ENCODE results near the gene CHGA. TPM values are rescaled to one million over a fixed set of nuclear protein-coding genes. Genes with fewer than 3 reads are reported as not detected.
A peak's percentile ranks its signal among the peaks of the same experiment; 100 is the strongest.

The CHGA gene
- total and polyA plus RNA-seq, 2 of the 8 experiments (the other 6 are each of a cell fraction or from before 2014, with no cell fraction given) = 17.5 to 28.2 TPM

DNA sequence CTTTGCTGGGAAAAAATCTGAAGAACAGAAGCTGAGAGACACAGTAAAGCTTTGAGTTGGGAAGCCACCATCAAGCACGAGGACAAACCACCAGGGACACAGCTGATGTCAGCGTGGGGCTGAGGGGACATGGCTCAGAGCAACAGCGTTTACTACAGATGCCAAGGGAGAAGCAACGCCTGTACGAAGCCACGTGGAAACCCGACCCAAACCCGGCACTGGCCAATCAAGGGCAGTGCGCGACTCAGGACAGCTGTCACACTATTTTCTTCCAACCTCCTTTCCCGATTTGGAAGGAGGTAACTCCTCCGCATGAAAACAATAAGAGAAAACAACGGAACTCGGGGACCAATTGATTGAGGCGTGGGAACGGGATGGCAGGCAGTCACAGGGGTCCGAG is 20.2 kb upstream of the CHGA start:
- ChIA-PET POLR2A (ENCODE audit: partially characterized antibody) (interaction anchor here (0.7 to 1.2 kb wide), 2 partner anchors 13 to 20 kb away, joined by 3 to 4 read pairs; no protein-coding TSS in a partner anchor), CTCF (ENCODE audit: partially characterized antibody) (interaction anchor here (0.9 to 1.6 kb wide), 5 partner anchors 10 to 49 kb away, joined by 3 to 6 read pairs (median 4); no protein-coding TSS in a partner anchor)
- H3K23me2 ChIP-seq (ENCODE audit: low read depth, low read length) = no peaks in the 10 kb centered on the region
- H3K4ac ChIP-seq (replicated peaks; ENCODE audit: insufficient read length, low read depth, low read length) = no peak overlapping the region
- no peak overlapping the region for H4K91ac ChIP-seq (replicated peaks; ENCODE audit: insufficient read length, low read length)
- no peaks in the 10 kb centered on the region for H4K20me1 ChIP-seq (replicated peaks in 1 of 2; ENCODE audit: control insufficient read depth in 1 of 2, insufficient read depth in 2 of 2, low read length in 2 of 2)
- H3K14ac ChIP-seq (ENCODE audit: insufficient read length) = no peak overlapping the region
- DNase-seq (ENCODE audit: low read depth in 1 of 2, low spot score in 2 of 2) = no peak
- H3K79me1 ChIP-seq (ENCODE audit: low read depth, low read length) = no peaks in the 10 kb centered on the region
- no peak overlapping the region for H3K9ac ChIP-seq (replicated peaks in 1 of 4; ENCODE audit: extremely low read depth in 1 of 4, low read depth in 3 of 4, low read length in 3 of 4)
- H2AK5ac ChIP-seq (ENCODE audit: low read depth, low read length) = no peak overlapping the region
- H4K8ac ChIP-seq (ENCODE audit: extremely low read depth, insufficient read depth, low read length) = no peak overlapping the region
- H3K4me2 ChIP-seq (ENCODE audit: insufficient read depth in 1 of 2, low read depth in 2 of 2, low read length in 2 of 2) = peak overlapping the region in 1 of 2 experiments; percentile 44; a peak in 1 of 4 replicates
- peaks cover 0 to 12% (median 9%) of the 10 kb centered on the region in 4 experiments; a peak in 5 of 7 replicates for H3K27me3 ChIP-seq (replicated peaks in 1 of 4; ENCODE audit: control insufficient read depth in 3 of 4, extremely low read depth in 1 of 4, insufficient read depth in 3 of 4, low read length in 3 of 4)
- no peak overlapping the region for H2BK120ac ChIP-seq (replicated peaks; ENCODE audit: low read depth, low read length)
- no peak overlapping the region for H4K5ac ChIP-seq (ENCODE audit: insufficient read length, low read depth, low read length)
- no peak overlapping the region for H2BK5ac ChIP-seq (ENCODE audit: low read depth, low read length)
- FAIRE-seq = no peak
- H3K23ac ChIP-seq (ENCODE audit: insufficient read length) = no peak overlapping the region
- H2BK12ac ChIP-seq (ENCODE audit: low read depth, low read length) = peak overlapping the region; percentile 50; the same call in 1 of the 2 replicates
- no peak for TF ChIP-seq TEAD4 (IDR thresholded peaks at IDR 0.05; ENCODE audit: low read depth, low read length)
- peak; percentile 89 for TF ChIP-seq MAX (IDR thresholded peaks at IDR 0.05)
- no peak for TF ChIP-seq USF2 (IDR thresholded peaks at IDR 0.05; ENCODE audit: low read length)
- no peak for TF ChIP-seq CBX8 (IDR thresholded peaks at IDR 0.05; ENCODE audit: borderline replicate concordance, low read depth, low read length)
- TF ChIP-seq RFX5 (IDR thresholded peaks at IDR 0.05; ENCODE audit: borderline replicate concordance, low read depth, low read length) = no peak
- no peak for TF ChIP-seq BACH1 (IDR thresholded peaks at IDR 0.05; ENCODE audit: low read length)
- no peak for TF ChIP-seq SUZ12 (IDR thresholded peaks at IDR 0.05; ENCODE audit: low read length)
- TF ChIP-seq, protein P1, sequence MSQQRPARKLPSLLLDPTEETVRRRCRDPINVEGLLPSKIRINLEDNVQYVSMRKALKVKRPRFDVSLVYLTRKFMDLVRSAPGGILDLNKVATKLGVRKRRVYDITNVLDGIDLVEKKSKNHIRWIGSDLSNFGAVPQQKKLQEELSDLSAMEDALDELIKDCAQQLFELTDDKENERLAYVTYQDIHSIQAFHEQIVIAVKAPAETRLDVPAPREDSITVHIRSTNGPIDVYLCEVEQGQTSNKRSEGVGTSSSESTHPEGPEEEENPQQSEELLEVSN (IDR thresholded peaks at IDR 0.05) = peak; percentile 71
- no peak for TF ChIP-seq POLR2A (IDR thresholded peaks at IDR 0.05; ENCODE audit: control extremely low read depth in 1 of 2, low read depth in 2 of 2, low read length in 2 of 2)
- no peaks in the 10 kb centered on the region for H3K36me3 ChIP-seq (ENCODE audit: control insufficient read depth in 2 of 4, insufficient read depth in 4 of 4, low read length in 3 of 4)
- H3K18ac ChIP-seq (ENCODE audit: extremely low read depth, low read length) = no peak overlapping the region
- no peak overlapping the region for H2BK20ac ChIP-seq (ENCODE audit: low read length)
- peaks cover 0 to 2% (median 0%) of the 10 kb centered on the region in 4 experiments; a peak in 2 of 7 replicates for H3K4me1 ChIP-seq (replicated peaks in 1 of 4; ENCODE audit: control insufficient read depth in 3 of 4, insufficient read depth in 4 of 4, low read length in 3 of 4)
- no peaks in the 10 kb centered on the region for H3K79me2 ChIP-seq (ENCODE audit: control insufficient read depth in 1 of 2, insufficient read depth in 2 of 2, low read length in 2 of 2)
- peak overlapping the region; percentile 79 for H2AFZ ChIP-seq (ENCODE audit: low read length)
- no peak overlapping the region for H3K56ac ChIP-seq (replicated peaks; ENCODE audit: insufficient read length, low read depth, low read length)
- H2BK15ac ChIP-seq (ENCODE audit: low read length) = no peak overlapping the region
- no peak overlapping the region for H3K4me3 ChIP-seq (ENCODE audit: extremely low read depth in 1 of 4, insufficient read depth in 2 of 4, low read depth in 3 of 4, low read length in 4 of 4)
- H3K27ac ChIP-seq (ENCODE audit: low read depth, low read length) = no peak overlapping the region
- no peaks in the 10 kb centered on the region for H3K9me3 ChIP-seq (ENCODE audit: insufficient read depth in 2 of 2, low read depth in 1 of 2, low read length in 1 of 2)
- WGBS, 2 experiments (ENCODE audit: extremely low coverage in 1 of 2, insufficient coverage in 1 of 2, insufficient read length in 1 of 2, insufficient replicate concordance in 2 of 2, low coverage in 1 of 2, low lambda C conversion rate in 2 of 2, missing lambda C conversion rate in 1 of 2) = 37% methylated on average over 17 of the region's 17 CpGs; no CpG with 5 or more reads in 1 of the 2 experiments

All from H1 (cell line).